K562 (cell line): ENCODE measurements around the gene CDH2.

Experiments used
- CEBPZ ChIP-seq: fragments of 150-350 bp; IDR thresholded peaks from 2 replicates; pipeline ENCODE4 v1.6.1; 2014; ENCODE audit warnings: low read depth, mild to moderate bottlenecking, low read length, borderline replicate concordance
- CTCF ChIP-seq, 3 experiments: IDR thresholded peaks in 2 of 3; conservative IDR thresholded peaks in 1 of 3; 2 replicates each; pipeline ENCODE4 v1.5.1; 2011 to 2012; ENCODE audit warnings: low read length in 3 of 3, mild to moderate bottlenecking in 3 of 3, control low read depth in 2 of 3, improper control_type of control experiment in 1 of 3, inconsistent platforms in 1 of 3, low read depth in 1 of 3, mixed read lengths in 1 of 3, moderate library complexity in 1 of 3; ENCODE audit not compliant: insufficient read depth in 2 of 3
- IRF2 ChIP-seq: sonication (generic); formaldehyde crosslinking; IDR thresholded peaks from 2 replicates; pipeline ENCODE4 v1.8.1; 2022; ENCODE audit warnings: mild to moderate bottlenecking, missing genetic modification reagents
- POLR2A ChIP-seq: fragments of 450-650 bp; conservative IDR thresholded peaks from 2 replicates; pipeline ENCODE4 v1.6.1; 2016
- POLR2AphosphoS5 ChIP-seq: IDR thresholded peaks from 2 replicates; pipeline ENCODE4 v1.6.1; 2011; ENCODE audit warnings: mild to moderate bottlenecking, low read depth, low read length, moderate library complexity; ENCODE audit not compliant: control insufficient read depth, insufficient read depth
- PREB ChIP-seq: sonication (generic); formaldehyde crosslinking; IDR thresholded peaks from 2 replicates; pipeline ENCODE4 v1.8.1; 2023; ENCODE audit warnings: mild to moderate bottlenecking, missing genetic modification reagents
- USF1 ChIP-seq: sonication (generic); formaldehyde crosslinking; IDR thresholded peaks from 2 replicates; pipeline ENCODE4 v1.9.0; 2022; ENCODE audit warnings: mild to moderate bottlenecking, missing genetic modification reagents
- ZNF253 ChIP-seq: fragments of 250-450 bp; sonication (Bioruptor Pico); conservative IDR thresholded peaks from 2 replicates; pipeline ENCODE4 v1.6.1; 2021; ENCODE audit warnings: mild to moderate bottlenecking
- ZNF449 ChIP-seq: fragments of 250-450 bp; sonication (Bioruptor Pico); IDR thresholded peaks from 2 replicates; pipeline ENCODE4 v1.8.0; 2022; ENCODE audit warnings: moderate library complexity, mild to moderate bottlenecking, inconsistent platforms

GRCh38 chr18:28175930-28176697 is 816 bp downstream of the CDH2 start:
- TF ChIP-seq CEBPZ (no peak), POLR2AphosphoS5 (no peak), ZNF449 (CRISPR knock-in tag) (no peak), POLR2A (no peak), ZNF253 (CRISPR knock-in tag) (no peak), CTCF (IDR thresholded peaks at IDR 0.05 in 2 of 3, conservative IDR thresholded peaks at IDR 0.05 in 1 of 3; ENCODE audit: insufficient read depth in 2 of 3, low read depth in 1 of 3, low read length in 3 of 3) (no peak), USF1 (no peak), IRF2 (CRISPR knock-in tag) (no peak), PREB (CRISPR knock-in tag) (no peak)
